ENCODE measurements around the gene CHMP1B.
"Not testable (repeated sequence)": the region's sequence is repeated elsewhere in the genome, so short reads cannot be mapped to it uniquely, and the experiment has no call there.

CHMP1B gene

GRCh38 chr18:11885278-11885947 is 34.2 kb downstream of the CHMP1B start:
- Histone ChIP-seq H3K9ac (ENCODE audit: low read depth, low read length) (no peak overlapping the region), H3K4me1 (ENCODE audit: control insufficient read depth, insufficient read depth, low read length) (0 out of 2 replicates have a peak, but pooled peaks cover 3% of the 10 kb centered on the region), H3K27ac (ENCODE audit: low read depth, low read length) (no peak overlapping the region), H3K9me3 (ENCODE audit: control insufficient read depth, insufficient read depth, low read length) (no peaks in the 10 kb centered on the region), H3K36me3 (ENCODE audit: control insufficient read depth, insufficient read depth, low read length) (peaks cover 25% of the 10 kb centered on the region), H3K27me3 (ENCODE audit: control insufficient read depth, insufficient read depth, low read length) (no peaks in the 10 kb centered on the region), H3K4me3 (ENCODE audit: low read depth, low read length) (no peak overlapping the region)

GRCh38 chr18:11886577-11887110 is 35.4 kb downstream of the CHMP1B start:
- Histone ChIP-seq H3K27ac (ENCODE audit: low read depth, low read length) (no peak overlapping the region), H3K27me3 (ENCODE audit: control insufficient read depth, insufficient read depth, low read length) (no peaks in the 10 kb centered on the region), H3K9ac (ENCODE audit: low read depth, low read length) (no peak overlapping the region), H3K9me3 (ENCODE audit: control insufficient read depth, insufficient read depth, low read length) (no peaks in the 10 kb centered on the region), H3K36me3 (ENCODE audit: control insufficient read depth, insufficient read depth, low read length) (peaks cover 33% of the 10 kb centered on the region), H3K4me1 (ENCODE audit: control insufficient read depth, insufficient read depth, low read length) (0 out of 2 replicates have a peak, but pooled peaks cover 3% of the 10 kb centered on the region), H3K4me3 (ENCODE audit: low read depth, low read length) (no peak overlapping the region)

- H3K4me3 ChIP-seq (ENCODE audit: low read depth, low read length) = no peak overlapping the region
- no peaks in the 10 kb centered on the region for H3K27me3 ChIP-seq (ENCODE audit: control insufficient read depth, insufficient read depth, low read length)
- no peak overlapping the region for H3K9ac ChIP-seq (ENCODE audit: low read depth, low read length)
- no peaks in the 10 kb centered on the region for H3K9me3 ChIP-seq (ENCODE audit: control insufficient read depth, insufficient read depth, low read length)
- H3K36me3 ChIP-seq (ENCODE audit: control insufficient read depth, insufficient read depth, low read length) = peaks cover 33% of the 10 kb centered on the region
- 0 out of 2 replicates have a peak, but pooled peaks cover 3% of the 10 kb centered on the region for H3K4me1 ChIP-seq (ENCODE audit: control insufficient read depth, insufficient read depth, low read length)
- H3K27ac ChIP-seq (ENCODE audit: low read depth, low read length) = no peak overlapping the region
These were observed 36.3 kb downstream of the CHMP1B start for GRCh38 chr18:11887328-11888128.

- no peaks in the 10 kb centered on the region for H3K27me3 ChIP-seq (ENCODE audit: control insufficient read depth, insufficient read depth, low read length)
- H3K4me3 ChIP-seq (ENCODE audit: low read depth, low read length) = no peak overlapping the region
- H3K9me3 ChIP-seq (ENCODE audit: control insufficient read depth, insufficient read depth, low read length) = no peaks in the 10 kb centered on the region
- no peak overlapping the region for H3K9ac ChIP-seq (ENCODE audit: low read depth, low read length)
- H3K4me1 ChIP-seq (ENCODE audit: control insufficient read depth, insufficient read depth, low read length) = 0 out of 2 replicates have a peak, but pooled peaks cover 3% of the 10 kb centered on the region
- no peak overlapping the region for H3K27ac ChIP-seq (ENCODE audit: low read depth, low read length)
- peaks cover 42% of the 10 kb centered on the region for H3K36me3 ChIP-seq (ENCODE audit: control insufficient read depth, insufficient read depth, low read length)
These were observed 37.5 kb downstream of the CHMP1B start for GRCh38 chr18:11888726-11889125.

- Histone ChIP-seq H3K4me3 (ENCODE audit: low read depth, low read length) (no peak overlapping the region), H3K27me3 (ENCODE audit: control insufficient read depth, insufficient read depth, low read length) (no peaks in the 10 kb centered on the region), H3K36me3 (ENCODE audit: control insufficient read depth, insufficient read depth, low read length) (peaks cover 41% of the 10 kb centered on the region), H3K4me1 (ENCODE audit: control insufficient read depth, insufficient read depth, low read length) (0 out of 2 replicates have a peak, but pooled peaks cover 3% of the 10 kb centered on the region), H3K9ac (ENCODE audit: low read depth, low read length) (no peak overlapping the region), H3K27ac (ENCODE audit: low read depth, low read length) (no peak overlapping the region), H3K9me3 (ENCODE audit: control insufficient read depth, insufficient read depth, low read length) (no peaks in the 10 kb centered on the region)
These were observed 38.1 kb downstream of the CHMP1B start for GRCh38 chr18:11889284-11889683.

GRCh38 chr18:11891737-11892136 is 40.5 kb downstream of the CHMP1B start:
- peaks cover 38% of the 10 kb centered on the region for H3K36me3 ChIP-seq (ENCODE audit: control insufficient read depth, insufficient read depth, low read length)
- H3K9ac ChIP-seq (ENCODE audit: low read depth, low read length) = no peak overlapping the region
- no peaks in the 10 kb centered on the region for H3K4me1 ChIP-seq (ENCODE audit: control insufficient read depth, insufficient read depth, low read length)
- H3K9me3 ChIP-seq (ENCODE audit: control insufficient read depth, insufficient read depth, low read length) = no peaks in the 10 kb centered on the region
- no peak overlapping the region for H3K27ac ChIP-seq (ENCODE audit: low read depth, low read length)
- H3K4me3 ChIP-seq (ENCODE audit: low read depth, low read length) = no peak overlapping the region
- H3K27me3 ChIP-seq (ENCODE audit: control insufficient read depth, insufficient read depth, low read length) = no peaks in the 10 kb centered on the region

GRCh38 chr18:11892438-11892837 is 41.2 kb downstream of the CHMP1B start:
- not testable (repeated sequence) for H3K9me3 ChIP-seq (ENCODE audit: control insufficient read depth, insufficient read depth, low read length); H3K9ac ChIP-seq (ENCODE audit: low read depth, low read length); H3K4me1 ChIP-seq (ENCODE audit: control insufficient read depth, insufficient read depth, low read length); H3K27ac ChIP-seq (ENCODE audit: low read depth, low read length); H3K4me3 ChIP-seq (ENCODE audit: low read depth, low read length); H3K27me3 ChIP-seq (ENCODE audit: control insufficient read depth, insufficient read depth, low read length)
- H3K36me3 ChIP-seq (ENCODE audit: control insufficient read depth, insufficient read depth, low read length) = peaks cover 39% of the 10 kb centered on the region

GRCh38 chr18:11897781-11898180 is 46.6 kb downstream of the CHMP1B start:
- H3K27ac ChIP-seq (ENCODE audit: low read depth, low read length) = no peak overlapping the region
- peaks cover 6% of the 10 kb centered on the region for H3K4me1 ChIP-seq (ENCODE audit: control insufficient read depth, insufficient read depth, low read length)
- H3K36me3 ChIP-seq (ENCODE audit: control insufficient read depth, insufficient read depth, low read length) = peaks cover 16% of the 10 kb centered on the region; the same call in 1 of the 2 replicates
- H3K27me3 ChIP-seq (ENCODE audit: control insufficient read depth, insufficient read depth, low read length) = no peaks in the 10 kb centered on the region
- H3K4me3 ChIP-seq (ENCODE audit: low read depth, low read length) = no peak overlapping the region
- no peak overlapping the region for H3K9ac ChIP-seq (ENCODE audit: low read depth, low read length)
- H3K9me3 ChIP-seq (ENCODE audit: control insufficient read depth, insufficient read depth, low read length) = no peaks in the 10 kb centered on the region

- no peaks in the 10 kb centered on the region for H3K27me3 ChIP-seq (ENCODE audit: control insufficient read depth, insufficient read depth, low read length)
- H3K9me3 ChIP-seq (ENCODE audit: control insufficient read depth, insufficient read depth, low read length) = no peaks in the 10 kb centered on the region
- no peak overlapping the region for H3K9ac ChIP-seq (ENCODE audit: low read depth, low read length)
- no peak overlapping the region for H3K4me3 ChIP-seq (ENCODE audit: low read depth, low read length)
- peaks cover 10% of the 10 kb centered on the region; the same call in 1 of the 2 replicates for H3K36me3 ChIP-seq (ENCODE audit: control insufficient read depth, insufficient read depth, low read length)
- peaks cover 12% of the 10 kb centered on the region for H3K4me1 ChIP-seq (ENCODE audit: control insufficient read depth, insufficient read depth, low read length)
- no peak overlapping the region for H3K27ac ChIP-seq (ENCODE audit: low read depth, low read length)
These were observed 47.9 kb downstream of the CHMP1B start for GRCh38 chr18:11899063-11899462.

- Histone ChIP-seq H3K36me3 (ENCODE audit: control insufficient read depth, insufficient read depth, low read length) (peaks cover 3% of the 10 kb centered on the region; the same call in 1 of the 2 replicates), H3K27me3 (ENCODE audit: control insufficient read depth, insufficient read depth, low read length) (no peaks in the 10 kb centered on the region), H3K9me3 (ENCODE audit: control insufficient read depth, insufficient read depth, low read length) (no peaks in the 10 kb centered on the region), H3K27ac (ENCODE audit: low read depth, low read length) (no peak overlapping the region), H3K4me3 (ENCODE audit: low read depth, low read length) (no peak overlapping the region), H3K9ac (ENCODE audit: low read depth, low read length) (no peak overlapping the region), H3K4me1 (ENCODE audit: control insufficient read depth, insufficient read depth, low read length) (peaks cover 23% of the 10 kb centered on the region)
These were observed 50.7 kb downstream of the CHMP1B start for GRCh38 chr18:11901826-11902438.

All from HUES48 (cell line).